Measurements from ENCODE around the gene LILRB3.
"Not testable (repeated sequence)": the region's sequence is repeated elsewhere in the genome, so short reads cannot be mapped to it uniquely, and the experiment has no call there.

Gene LILRB3

DNA sequence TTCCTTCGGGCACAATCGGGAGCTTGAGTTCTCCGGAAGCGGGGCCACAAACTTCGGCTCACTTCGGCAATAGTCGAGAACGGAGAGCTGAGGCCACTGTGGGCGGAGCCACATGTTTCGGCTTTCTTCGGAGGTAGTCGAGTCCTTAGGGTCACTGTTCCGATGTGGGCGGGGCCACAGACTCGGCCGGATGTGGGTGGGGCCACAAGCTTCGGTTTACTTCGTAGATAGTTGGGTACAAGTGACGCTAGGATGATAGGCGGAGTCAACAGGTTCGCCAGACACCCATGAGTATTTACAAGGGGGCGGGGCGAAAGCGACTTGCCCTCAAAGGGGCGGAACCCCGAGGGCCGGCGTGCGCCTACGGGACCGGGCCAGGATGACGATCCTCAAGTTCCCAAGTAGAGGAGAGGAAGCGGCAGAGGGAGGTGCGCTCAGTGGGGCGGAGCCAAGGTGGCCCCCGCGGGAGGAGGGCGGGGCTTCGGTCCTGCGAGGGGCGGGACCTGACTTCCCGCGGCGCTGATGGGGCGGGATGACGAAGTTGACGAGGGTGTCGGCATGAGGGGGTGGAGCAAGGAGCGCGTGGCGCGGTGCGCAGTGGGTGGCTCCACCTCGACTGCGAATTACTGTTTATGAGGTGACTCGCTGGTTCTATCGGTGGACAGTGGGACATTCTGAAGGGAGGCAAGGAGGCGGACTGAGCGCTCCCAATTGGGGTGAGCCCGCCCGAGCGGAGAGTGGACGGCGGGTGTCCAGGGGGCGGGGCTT, 32.9 kb downstream of the LILRB3 start:
- peak; percentile 99 for DNase-seq (ENCODE audit: low read depth)

DNA sequence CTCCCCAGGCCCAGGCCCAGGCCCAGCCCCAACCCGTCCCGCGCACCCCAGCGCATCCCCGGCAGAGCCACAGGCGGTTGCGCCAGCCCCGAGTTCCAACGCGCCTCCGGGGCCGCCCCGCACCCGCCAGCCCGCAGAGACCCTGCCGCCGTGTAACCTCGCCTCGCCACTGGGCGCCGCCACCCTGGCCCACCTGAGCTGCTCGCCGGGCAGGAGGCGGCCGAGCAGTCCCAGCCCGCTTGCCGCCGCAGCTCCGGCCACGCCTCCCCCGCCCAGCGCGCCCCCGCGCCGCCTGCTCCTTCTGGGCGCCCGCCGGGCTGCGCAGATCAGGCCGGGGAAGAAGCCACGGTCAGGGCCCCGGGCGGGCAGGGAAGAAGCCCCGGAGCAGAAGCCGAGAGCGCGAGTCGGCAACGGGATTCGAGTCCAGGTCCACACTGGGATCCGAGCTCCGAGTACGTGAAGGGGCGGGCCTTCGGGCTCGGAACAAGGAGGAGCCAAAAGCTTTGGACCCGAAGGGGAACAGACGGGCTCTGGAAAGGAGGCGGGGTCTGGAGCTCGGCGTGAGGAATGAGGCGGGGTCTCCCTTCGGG, 33.6 kb downstream of the LILRB3 start, which contains the start of gene MBOAT7:
TSS of gene MBOAT7 (minus strand) at position 436 of the 590 bp plus-strand sequence. CDS start 1,072 bp downstream, outside the sequence.
- no peak for DNase-seq (ENCODE audit: low read depth)

DNA sequence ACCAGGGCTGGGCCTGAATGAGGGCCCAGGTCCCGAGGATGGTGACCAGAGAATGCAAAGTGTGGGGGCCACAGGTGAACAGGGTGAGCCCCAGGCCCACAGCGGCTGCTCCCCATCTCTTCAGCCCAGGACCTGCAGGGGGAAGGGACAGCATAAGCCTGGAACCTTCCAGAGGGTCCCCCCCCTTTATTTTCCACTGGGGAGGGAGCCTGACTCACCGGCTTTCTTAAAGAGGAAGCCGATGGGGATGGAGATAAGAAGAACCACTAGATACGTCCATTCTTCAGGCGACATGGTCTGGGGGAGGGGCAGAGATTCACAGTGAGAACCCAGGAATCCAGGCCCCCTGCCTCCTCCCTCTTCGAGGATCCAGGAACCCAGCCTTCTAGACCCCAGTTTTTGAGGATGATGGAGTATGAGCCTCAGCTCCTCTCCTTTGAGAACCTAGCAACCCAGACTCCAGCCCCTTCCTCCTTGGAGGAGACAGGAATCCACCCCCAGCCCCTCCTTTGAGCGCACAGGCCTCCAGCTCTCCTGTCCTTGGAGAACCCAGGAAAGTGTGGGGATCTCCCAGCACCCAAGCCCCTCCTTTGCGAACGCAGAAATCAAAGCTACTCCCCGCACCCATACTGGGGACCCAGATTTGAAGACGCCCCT, 34.5 kb downstream of the LILRB3 start:
- peak; percentile 45 for DNase-seq (ENCODE audit: low read depth)

DNA sequence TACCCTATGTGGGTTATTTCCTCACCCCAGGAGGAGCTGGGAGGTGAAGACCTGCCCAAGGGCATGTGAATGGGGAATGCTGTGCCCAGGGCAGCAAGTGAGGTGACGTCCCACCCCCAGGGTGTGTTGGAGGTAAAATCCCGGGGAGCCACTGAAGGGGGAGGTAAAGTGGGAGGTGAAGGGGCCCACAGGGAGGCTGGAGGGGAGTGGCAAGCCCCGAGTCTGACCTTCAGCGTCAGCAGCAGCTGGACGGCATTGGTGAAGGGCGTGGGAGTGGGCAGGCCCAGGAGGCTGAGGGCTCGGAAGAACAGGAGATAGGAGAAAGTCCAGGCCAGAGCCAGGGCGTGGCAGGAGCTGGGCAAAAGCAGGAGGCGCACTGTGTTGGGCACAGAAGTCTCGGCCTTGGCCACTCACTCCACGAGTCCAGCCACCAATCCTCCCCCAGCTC, 35.8 kb downstream of the LILRB3 start:
- no peak for DNase-seq (ENCODE audit: low read depth)

DNA sequence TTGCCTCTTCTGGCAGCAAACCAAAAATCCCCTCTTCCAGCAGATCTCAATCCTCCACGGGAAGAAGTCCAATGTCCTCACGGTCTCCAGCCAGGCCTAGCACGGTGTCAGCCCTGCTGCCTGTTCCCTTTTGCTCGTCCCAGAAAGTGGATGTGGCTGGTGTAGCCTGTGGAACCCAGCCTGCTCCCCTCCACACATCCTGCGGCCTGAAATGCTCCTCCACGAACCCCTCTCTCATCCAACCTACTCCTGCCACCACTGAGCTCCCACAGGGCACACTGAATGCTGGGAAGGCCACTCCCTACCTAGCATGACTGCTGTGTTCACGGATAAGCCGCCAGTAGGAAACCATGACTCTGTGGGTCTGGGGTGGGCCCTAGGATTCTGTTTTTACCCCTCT, 36.5 kb downstream of the LILRB3 start:
- no peak for DNase-seq (ENCODE audit: low read depth)

DNA sequence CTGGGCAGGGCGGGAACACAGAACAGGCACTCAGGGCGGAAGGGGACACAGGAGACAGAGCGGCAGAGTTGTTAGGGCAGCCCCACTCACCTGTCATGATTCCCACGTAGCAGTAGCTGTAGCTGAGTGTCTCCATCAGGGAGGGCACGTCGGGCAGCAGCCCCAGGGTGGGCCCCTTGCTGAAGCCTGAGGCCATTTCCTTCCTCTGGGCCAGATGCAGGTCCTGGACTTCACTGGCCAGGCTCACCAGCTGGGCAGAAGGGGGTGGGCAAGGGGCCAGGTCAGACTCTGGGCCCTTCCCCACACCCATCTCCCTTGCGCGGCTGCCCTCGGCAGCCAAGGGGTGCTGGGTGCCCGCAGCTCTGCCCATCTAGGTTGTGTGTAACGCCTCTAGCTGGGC, 39.4 kb downstream of the LILRB3 start:
- no peak for DNase-seq (ENCODE audit: low read depth)

DNA sequence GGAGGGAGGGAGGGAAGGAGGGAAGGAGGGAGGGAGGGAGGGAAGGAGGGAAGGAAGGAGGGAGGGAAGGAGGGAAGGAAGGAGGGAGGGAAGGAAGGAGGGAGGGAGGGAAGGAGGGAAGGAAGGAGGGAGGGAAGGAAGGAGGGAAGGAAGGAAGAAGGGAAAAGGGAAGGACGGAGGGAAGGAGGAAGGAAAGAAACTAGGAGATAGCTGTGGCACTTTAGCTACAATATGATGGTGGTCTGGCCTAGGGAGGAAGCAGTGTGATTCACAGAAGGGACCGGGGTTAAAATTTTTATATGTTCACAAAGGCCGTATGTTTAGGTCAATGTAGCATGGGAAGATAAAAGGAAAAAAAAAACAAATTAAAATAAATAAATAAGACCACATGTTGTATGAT, 40.9 kb downstream of the LILRB3 start:
- not testable (repeated sequence) for DNase-seq (ENCODE audit: low read depth)

DNA sequence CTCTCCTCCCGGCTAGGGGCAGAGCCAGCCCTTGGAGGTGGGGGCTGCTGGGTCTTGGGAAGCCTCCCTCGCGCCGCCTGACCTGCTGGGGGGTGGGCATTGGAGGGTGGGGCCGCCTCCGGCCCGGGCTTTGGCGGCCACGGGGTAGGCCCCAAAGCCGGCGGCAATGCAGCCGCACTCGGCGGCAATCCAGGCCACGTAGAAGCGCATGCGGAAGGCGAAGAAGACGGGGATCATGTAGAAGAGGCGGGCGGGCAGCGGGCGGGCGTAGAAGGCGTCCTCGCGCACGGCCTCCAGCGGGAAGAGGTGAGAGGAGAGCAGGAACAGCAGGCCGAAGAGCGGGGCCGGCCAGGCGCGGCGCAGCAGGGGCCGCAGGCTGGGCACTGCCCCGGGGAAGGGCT, 42.1 kb downstream of the LILRB3 start:
- no peak for DNase-seq (ENCODE audit: low read depth)

DNA sequence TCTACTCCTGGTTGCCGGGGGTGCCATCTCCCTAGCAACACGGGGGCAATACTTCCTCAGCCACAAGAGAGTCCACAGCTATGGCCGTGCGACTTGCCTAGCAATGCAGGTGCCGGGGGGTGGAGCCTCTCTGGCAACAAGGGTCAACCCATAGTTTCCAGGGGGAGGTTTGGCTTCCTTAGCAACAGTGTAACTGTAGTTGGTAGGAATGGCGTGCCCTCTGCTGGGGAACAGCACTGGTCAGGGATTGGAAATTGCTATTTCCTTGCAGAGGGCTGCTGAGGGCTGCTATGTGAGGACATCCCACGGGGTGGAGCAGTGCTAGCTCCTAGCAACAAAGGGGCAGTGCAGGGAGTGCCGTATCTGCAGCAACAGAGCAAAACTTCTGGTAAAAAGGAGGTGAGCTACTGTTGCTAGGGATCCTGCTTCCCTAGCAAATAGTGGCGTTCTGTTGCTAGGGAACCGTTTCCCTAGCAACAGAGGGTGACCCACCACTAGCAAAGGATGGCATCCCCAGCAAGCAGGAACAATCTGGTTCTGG, 42.8 kb downstream of the LILRB3 start:
- no peak for DNase-seq (ENCODE audit: low read depth)

DNA sequence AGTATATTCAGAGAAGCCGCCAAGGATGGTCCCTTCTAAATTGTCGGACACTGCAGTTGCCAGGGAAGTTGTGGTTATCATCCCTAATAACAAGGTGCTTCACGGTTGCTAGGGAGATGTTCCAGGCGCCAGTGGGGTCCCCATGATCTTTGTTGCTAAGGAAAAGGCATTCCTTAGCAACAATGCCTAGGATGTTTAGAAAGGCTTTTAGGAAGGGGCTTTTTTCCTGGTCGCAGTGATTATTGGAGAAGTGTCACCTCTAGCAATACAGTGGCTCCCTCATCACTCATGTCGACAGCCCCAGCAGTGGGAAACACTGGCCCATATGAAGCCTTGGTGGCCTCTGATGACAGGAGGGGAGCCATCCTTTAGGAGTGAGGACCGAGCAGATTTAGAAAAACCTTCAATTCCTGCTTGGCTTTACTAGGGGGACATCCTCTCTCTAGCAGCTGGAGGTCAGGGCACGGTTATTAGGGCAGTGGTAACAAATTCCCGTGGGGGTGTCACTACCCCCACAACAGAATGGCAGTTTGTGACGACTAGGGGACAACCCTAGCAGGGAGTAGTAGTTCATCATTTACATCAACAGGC, 43.5 kb downstream of the LILRB3 start:
- no peak for DNase-seq (ENCODE audit: low read depth)

DNA sequence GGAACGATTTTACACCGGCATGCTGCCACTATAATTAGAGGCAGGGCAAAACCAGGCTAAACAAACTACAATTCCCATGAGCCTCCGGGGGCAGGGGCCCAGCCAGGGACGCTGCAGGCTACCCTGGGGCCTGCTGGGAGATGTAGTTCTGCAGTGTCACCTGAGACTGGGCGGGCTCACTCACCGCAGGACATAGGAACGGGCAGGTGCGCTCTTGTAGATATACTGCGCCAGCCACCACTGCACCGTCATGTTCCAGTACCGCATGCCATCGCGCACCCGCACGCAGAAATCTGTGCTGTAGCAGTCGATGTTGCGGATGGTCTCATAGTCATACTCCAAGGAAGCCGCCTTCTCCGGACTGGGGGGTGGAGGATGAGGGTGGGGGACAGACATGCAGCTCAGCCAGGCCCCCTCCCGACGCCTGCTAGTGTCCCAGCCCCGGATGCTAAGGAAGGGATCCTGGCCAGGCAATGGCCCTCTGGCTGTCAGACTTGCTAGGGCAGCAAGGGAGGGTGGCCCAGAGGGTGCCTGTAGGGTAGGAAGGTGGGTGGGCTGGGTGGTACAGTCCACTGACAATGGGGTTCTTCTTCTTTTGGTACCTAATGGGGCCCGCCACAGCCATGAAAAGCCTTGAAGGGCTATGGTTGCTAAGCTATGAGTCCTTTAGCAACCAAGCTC, 44.1 kb downstream of the LILRB3 start:
- no peak for DNase-seq (ENCODE audit: low read depth)

DNA sequence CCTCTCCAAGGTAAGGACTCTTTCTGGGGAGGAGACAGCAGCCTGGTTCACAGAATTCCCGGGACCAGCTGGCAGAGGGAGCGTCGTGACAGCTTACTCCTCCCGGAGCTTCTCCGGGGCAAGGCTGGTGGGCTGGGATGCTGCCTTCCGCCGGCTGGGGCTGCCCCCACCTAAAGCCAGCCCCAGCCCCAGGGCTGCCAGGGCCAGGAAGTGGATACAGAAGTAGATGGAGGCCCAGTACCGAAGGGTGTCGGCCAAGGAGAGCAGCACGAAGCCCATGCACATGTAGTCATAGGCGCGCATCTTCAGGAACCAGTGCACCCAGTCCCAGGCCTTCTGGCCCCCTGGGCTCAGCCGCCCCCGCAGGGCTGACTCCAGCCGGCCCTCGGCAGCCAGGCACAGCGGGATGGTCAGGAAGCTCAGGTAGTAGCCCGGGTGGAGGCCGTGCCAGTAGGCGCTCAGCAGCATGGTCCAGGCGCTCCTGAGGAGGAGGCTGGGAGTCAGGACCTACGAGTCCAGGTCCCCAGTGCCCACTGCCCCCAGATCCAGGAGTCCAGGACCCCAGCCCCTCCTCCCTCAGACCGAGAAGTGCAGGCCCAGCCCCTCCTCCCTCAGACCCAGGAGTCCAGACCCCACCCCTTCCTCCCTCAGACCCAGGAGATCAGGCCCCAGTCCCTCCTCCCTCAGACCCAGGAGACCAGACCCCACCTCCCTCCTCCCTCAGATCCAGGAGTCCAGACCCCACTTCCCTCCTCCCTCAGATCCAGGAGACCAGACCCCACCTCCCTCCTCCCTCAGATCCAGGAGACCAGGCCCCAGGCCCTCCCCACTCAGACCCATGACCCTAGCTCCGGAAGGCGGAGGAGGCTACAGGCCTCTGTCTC, 48.6 kb downstream of the LILRB3 start:
- DNase-seq (ENCODE audit: low read depth) = no peak

DNA sequence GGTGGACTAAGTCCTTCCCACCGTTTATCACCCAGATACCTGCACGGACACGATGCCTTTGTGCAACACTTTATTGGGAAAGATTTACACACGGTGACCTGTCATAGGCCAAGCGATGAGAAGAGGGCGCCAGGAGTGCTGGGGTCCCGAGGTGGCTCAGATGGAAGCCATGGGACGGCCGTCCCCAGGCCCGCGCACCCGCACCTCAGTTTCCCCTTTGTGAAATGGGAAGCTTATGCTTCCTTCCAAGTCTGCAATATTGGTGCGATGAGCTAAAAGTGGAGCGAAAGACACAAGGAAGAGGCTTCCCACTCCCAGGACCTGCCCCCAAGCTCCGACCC, 49.5 kb downstream of the LILRB3 start:
- DNase-seq (ENCODE audit: low read depth) = no peak

DNA sequence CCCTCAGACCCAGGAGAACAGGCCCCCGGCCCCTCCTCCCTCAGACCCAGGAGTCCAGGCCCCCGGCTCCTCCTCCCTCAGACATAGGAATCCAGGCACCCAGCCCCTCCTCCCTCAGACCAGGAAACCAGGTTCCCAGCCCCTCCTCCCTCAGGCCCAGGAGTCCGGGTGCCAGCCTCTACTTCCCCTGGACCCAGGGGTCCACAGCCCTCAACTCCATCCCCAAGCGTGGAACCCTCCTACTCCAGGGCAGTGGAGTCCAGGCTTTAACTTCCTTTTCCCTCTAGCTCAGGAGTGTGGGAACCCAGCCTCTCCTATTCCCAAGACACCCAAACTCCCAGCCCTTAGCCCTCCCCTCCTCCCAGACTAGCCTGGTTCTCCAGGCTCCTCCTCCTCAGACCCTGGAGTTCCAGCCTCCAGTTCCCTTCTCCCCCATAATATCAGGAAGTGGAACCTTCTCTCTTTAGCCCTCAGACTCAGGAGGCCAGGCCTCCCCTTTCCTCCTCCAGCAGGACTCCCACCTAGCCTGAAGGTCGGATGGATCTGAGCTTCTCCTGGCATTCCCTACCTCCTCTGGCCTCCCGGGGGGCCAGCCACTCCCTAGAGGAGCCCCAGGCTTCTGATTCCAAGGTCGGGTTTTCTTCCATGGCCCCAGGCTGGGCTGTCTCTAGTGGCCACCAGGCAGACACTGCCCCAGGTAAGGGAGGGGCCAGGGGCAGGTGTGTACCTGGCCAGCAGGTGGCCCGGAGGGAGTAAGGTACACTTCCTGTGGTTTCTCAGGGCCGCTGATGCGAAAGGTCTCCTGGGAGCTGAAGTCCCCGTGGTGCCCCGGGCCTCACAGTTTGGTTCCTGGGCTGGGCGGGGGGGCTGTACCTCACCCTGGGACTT, 50.1 kb downstream of the LILRB3 start, which contains the start of gene TMC4:
TSS of gene TMC4 (minus strand) at position 690 of the 888 bp plus-strand sequence. CDS start at position 647, 43 bp downstream.
- no peak for DNase-seq (ENCODE audit: low read depth)

DNA sequence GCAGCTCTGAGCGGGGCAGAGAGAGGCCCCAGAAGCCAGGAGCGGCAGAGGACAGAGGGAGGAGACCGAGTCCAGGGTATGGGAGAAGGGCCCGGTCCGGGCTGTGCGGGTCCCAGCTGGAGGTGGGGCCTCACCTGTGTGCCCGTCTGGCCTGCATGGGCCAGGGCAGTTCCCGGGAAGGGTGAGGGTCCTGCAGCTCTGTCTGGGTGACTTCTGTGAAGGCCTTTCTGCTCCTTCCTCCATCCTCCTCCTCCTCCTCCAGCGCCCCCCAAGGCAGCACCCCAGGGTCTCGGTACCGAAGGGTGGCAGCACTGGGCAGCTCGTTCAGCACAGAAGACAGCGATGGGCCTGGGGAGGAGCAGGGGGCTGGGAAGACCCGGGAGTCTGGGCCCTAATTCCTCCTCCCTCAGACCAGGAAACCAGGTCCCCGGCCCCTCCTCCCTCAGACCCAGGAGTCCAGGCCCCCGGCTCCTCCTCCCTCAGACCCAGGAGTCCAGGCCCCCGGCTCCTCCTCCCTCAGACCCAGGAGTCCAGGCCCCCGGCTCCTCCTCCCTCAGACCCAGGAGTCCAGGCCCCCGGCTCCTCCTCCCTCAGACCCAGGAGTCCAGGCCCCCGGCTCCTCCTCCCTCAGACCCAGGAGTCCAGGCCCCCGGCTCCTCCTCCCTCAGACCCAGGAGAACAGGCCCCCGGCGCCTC, 50.9 kb downstream of the LILRB3 start:
- not testable (repeated sequence) for DNase-seq (ENCODE audit: low read depth)

DNA sequence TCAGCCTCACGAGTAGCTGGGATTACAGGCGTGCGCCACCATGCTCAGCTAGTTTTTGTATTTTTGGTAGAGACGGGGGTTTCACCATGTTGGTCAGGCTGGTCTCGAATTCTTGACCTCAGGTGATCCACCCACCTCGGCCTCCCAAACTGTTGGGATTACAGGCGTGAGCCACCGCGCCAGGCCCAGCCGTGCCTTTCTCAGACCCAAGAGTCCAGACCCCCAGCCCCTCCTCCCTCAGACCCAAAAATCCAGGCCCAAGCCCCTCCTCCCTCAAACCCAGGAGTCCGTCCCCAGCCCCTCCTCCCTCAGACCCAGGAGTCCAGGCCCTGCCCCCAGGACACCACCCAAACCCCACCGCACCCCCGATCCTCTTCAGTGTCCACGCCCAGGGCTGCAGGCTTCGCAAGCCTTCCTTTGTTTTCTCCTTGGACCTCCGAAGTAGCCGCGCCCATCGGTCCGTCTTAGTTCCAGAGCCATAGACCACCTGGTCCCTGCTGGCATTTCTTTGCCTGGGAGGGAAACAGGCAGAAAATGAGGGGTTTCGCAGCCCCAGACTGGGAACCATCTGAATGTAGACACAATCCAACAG, 53.6 kb downstream of the LILRB3 start:
- no peak for DNase-seq (ENCODE audit: low read depth)

DNA sequence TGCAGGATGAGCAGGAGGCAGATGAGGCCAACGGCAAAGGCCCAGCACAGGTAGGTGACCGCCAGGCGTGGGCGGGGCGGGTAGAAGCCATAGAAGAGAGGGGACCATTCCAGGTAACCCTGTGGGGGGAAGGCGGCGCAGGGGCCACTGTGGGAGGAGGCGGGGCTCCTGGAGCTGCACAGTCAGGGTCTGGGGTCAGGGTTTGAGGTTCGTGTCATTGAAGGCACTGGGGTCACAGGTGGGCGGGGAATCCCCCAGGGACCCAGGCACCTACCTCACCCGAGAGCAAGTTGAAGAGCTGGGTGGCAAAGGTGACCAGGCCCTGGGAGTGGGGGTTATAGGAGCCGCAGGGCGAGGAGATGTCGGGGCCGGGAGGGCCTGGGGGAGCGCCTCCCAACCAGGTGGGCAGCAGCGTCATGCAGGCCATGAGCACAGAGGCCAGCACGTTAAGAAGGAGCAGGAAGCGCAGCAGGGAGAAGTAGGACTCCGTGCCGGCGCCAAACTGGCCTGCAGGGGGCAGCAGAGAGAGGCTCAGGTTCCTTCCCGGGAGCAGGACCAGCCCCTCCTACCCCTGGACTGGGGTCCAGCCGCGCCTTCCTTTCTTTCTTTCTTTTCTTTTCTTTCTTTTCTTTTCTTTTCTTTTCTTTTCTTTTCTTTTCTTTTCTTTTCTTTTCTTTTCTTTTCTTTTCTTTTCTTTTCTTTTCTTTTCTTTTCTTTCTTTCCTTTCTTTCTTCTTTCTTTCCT, 54.5 kb downstream of the LILRB3 start:
- peak; percentile 92 for DNase-seq (ENCODE audit: low read depth)
